SIG-M5 treated with dmso at 0.1 percent for 504 hours (cell line): ENCODE data around the gene RNF126.

Experiments
- DNase-seq: peaks from one replicate; lab custom pipeline; 2025; ENCODE audit not compliant: unreplicated experiment; lab: John Stamatoyannopoulos, UW

Gene RNF126

DNA sequence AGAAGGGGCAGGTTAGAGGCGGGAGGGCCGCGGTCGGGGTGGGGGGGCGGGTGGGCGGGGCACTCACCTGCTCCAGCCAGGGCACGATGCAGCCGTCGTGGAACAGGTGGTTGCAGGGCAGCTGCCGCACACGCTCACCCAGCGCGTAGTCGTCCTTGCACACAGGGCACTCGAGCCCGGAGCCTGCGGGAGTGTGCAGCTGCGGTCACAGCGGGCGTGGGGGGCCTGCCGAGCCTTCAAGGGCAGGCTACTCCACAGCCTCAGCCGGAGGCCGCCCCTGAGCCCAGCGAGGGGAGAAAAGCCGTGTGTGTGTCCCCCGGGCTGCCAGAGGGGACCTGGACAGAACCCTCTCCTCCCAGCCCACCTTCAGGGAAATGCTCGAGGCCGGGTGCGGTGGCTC is 14.7 kb downstream of the RNF126 start:
- no peak for DNase-seq

DNA sequence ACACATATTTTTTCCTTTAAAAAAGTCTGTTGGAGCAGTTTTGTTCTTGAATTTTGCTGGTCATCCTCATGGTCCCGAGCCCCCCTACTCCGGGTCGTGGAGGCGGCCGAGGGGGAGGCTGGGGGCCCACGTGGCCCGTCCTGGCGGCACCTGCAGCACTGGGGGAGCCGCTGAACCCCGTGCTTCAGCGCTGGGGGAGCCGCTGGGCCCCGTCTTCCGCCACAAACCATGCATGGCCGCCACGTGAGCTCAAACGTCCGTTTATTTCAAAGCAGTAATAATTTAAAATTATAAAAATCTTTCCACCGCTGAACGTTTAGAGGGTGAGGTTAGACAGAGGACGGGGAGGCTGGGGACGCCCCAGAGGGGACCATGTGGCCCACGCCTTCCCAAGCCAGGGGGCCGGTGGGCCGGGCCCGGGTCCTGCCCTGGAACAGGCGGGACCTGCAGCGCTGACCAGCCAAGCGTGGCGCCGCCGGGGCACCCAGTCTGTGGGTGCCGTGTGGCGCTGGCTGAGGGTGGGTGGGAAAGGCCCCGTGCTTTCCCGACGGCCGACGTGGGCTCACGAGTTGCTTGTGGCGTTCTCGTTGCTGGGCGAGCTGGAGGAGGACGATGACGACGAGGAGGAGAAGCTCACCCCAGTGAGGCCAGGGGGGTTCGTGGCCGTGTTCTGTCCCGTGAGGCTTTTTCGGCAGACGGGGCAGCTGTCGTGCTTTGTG is 15.3 kb downstream of the RNF126 start:
- no peak for DNase-seq

DNA sequence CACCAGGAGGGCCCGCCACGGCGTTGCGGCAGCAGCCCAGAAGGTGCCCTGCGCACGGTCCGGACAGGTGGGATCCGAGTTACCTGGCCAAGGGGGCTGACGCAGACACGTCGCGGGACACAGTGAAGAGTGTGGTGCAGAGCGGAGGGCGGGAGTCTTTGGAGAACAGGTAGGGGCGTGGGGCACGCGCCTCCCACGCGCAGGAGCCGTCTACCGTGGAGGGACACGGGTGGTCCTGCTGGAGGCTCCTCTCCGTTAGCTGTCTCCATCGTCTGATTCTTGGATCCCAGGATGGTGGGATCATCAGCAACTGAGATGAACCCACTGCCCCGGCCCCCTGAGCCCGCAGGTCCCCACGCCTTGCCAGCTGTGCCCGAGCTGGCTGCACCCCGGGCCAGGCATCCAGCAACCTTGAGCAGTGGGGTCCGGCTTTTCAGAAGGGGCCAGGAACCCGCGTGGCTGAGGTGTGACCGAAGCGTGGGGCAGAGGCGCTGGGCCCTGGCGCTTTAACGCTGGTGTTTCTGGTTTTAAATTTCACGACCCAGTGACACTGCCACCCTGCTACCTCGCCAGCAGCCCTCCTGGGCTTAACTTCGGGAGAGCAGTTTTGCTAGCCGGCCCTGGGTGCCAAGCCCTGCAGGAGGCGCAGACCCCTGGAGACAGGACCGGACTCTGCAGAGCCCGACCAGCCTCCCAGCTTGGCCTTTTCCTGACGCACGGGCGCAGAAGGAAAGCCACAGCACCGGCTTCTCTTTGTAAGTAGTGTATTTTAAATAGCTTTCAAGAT is 16.0 kb downstream of the RNF126 start:
- no peak for DNase-seq

DNA sequence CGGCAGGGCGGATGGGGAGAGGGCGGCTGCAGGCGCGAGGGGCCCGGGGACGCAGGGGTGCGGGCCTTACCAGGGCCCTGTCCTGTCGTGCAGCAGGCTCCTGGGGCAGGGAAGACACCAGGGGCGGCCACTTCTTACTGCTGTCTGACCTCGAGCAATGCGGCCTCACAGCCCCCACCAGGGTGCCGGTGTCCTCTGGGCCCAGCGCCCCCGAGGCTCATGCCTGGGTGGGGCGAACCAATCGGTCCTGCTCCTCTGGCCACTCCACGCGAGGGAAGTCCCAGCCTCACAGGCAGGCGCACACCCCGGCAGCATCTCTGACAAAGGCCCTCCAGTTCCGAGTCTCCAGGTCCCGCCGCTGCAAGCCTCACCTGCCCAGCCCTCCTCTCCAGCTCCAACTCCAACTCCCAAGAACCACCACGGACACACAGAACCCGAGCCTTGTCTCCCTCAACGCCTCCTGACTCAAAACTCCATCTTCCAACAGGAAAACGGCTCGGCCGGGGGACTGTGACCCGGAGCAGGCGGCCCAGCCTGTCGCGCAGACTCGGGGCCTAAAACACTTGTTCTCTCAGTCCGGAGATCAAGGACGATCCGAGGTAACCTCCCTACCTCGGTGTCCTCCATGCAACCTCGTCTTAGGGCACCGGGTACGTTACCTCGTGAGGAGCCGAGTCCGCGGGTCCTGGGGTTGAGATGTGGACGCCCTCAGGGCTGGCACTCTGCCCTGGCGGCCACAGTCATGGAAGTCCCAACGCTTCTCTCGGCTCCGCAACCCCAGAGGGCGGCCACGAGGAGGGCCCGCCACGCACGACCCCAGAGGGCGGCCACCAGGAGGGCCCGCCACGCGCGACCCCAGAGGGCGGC is 16.9 kb downstream of the RNF126 start:
- DNase-seq = no peak

DNA sequence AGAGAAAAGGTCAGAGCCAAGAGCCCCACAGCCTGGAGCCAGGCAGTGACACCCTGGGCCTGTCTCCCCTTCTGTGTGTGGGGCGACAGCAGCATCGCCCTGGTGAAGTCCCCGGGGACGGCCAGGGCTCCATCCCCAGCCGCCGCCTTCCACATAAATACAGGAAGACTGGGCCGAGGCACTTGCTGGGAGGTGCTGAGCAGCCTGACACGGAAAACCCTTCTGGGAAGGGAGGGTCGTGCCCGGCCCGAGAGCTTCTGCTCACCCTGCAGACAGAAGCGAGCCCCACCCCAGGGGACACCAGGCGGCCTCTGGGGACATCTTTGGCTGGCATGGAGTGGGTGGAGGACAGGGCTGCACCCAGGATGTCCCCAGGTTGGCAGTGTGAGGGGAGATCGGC is 18.2 kb downstream of the RNF126 start:
- DNase-seq = no peak

DNA sequence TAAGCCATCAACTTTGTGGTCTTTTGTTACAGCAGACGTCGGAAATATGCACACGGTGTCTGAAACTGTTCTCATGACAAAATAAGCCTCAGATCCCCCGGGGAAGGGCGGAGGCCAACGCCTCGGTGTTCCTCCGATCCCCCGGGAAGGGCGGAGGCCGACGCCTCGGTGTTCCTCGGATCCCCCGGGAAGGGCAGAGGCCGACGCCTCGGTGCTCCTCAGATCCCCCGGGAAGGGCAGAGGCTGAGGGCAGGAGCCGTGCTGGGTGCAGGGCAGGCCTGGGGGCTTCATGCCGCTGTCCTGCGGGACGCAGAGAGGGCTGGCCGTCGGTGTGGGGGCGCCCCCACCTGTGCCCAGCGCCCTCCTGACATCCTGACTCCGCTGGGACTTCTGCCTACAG is 18.7 kb downstream of the RNF126 start:
- no peak for DNase-seq

DNA sequence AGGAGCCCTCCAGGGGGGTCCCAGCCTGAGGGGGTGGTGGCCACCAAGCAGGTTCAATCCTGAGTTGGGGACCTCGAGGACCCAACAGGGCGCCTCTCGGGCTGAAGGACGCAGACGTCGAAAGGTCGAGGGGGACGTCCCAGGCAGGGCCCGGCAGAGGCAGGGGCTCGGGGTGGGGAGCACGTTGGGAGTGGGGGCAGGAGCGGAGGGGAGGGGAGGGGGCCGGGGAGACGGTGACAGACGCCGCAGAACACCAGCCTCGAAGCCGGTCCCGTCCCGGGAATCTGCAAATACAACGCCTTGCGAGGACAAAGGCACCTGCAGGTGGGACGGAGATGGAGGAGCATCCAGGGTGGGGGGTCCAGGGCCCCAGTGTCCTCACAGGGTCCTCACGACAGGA is 19.3 kb downstream of the RNF126 start:
- no peak for DNase-seq

DNA sequence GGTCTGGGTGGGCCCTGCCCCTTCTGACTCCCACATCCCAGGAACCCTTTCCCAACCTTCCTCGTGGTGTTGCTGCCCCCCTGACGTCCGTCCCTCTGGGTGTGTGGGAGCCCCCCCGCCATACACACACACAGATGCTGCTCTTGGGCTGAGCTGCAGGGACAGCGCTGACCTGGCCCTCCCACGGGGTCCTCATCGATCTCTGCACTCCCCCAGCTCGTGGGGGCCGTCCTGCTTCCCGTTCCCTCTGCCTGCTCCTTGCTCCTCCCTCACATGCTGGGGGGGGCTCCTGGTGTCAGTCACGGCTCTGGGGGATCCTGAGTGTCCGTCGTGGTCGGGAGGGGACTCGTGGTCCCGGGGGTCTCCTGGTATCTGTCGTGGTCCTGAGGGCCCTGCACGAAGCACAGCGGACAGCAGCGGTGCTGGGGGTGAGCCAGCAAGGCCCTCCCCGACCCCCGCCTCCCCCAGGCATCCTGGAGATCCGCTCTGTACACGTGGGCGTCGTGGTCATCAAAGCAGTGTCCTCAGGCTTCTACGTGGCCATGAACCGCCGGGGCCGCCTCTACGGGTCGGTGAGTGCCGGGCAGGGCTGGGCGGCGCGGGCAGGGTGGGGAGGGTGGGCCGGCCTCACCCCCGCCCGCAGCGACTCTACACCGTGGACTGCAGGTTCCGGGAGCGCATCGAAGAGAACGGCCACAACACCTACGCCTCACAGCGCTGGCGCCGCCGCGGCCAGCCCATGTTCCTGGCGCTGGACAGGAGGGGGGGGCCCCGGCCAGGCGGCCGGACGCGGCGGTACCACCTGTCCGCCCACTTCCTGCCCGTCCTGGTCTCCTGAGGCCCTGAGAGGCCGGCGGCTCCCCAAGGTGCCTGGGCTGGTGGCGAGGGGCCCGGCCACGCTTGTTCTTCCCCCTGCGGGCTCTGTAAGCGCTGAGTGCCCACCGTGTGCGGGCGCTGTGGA is 20.0 kb downstream of the RNF126 start:
- no peak for DNase-seq

DNA sequence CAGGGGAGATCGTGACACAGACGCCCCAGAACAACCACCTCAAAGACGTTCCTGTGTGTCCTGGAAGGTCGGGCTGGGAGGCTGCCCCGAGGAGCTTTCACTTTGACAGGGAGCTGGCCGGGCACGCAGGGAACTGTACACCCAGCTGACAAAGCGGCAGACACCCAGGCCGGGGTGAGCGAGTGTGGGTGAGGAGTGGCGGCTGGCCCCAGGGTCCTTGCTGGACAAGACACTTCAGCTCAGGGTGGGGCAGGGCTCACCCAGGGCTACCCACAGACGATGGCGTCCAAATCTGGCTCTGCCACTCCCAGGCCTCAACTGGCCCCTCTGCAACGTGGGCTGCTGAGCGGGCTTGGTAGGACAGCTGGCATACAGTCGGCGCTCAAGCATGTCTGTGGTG is 21.3 kb downstream of the RNF126 start:
- no peak for DNase-seq

DNA sequence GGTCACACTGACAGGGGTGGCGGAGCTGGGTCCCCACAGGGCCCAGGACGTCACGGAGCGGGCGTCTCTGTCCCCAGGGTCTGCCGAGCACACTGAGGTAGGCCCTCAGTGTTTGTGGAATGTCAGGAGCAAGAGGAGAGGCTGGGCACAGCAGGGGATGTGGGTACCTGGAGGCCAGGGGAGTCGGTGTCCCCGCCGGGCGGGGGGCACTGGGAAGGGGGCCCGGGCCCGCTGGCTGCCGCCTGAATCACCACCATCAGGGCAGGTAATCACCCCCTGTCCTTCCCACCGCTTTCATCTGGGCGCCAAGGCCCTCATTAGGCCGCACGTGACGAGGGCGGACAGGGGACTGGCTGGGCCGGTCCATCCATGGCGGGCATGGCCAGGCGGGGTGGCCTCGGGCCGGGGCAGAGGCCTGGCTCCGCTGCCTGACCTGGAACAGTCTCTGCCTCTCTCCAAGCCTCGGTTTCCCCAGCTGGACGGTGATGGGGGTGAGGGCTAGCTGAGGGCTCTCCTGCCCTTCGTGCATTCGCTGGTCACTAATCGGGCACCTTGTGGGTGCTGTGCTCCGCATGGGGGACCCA is 22.3 kb downstream of the RNF126 start:
- DNase-seq = no peak

DNA sequence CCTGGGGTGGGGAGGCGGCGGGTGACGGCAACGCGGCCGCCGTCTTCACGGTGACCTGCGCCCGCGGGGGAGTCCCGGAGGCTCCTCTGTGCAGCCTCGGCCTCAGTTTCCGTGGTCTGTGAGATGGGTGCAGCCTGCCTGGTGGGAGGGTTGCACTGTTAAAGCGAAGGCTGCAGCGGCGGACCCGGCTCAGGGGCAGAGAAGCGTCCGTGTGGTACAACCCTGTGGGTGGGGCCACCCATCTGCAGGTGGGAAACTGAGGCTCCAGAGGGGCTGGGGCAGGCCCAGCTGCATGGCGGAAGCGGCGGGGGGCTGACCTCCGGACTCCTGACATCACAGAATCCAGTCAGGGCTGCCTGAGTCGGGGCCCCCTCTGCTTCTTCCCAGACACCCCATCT is 22.9 kb downstream of the RNF126 start:
- no peak for DNase-seq

DNA sequence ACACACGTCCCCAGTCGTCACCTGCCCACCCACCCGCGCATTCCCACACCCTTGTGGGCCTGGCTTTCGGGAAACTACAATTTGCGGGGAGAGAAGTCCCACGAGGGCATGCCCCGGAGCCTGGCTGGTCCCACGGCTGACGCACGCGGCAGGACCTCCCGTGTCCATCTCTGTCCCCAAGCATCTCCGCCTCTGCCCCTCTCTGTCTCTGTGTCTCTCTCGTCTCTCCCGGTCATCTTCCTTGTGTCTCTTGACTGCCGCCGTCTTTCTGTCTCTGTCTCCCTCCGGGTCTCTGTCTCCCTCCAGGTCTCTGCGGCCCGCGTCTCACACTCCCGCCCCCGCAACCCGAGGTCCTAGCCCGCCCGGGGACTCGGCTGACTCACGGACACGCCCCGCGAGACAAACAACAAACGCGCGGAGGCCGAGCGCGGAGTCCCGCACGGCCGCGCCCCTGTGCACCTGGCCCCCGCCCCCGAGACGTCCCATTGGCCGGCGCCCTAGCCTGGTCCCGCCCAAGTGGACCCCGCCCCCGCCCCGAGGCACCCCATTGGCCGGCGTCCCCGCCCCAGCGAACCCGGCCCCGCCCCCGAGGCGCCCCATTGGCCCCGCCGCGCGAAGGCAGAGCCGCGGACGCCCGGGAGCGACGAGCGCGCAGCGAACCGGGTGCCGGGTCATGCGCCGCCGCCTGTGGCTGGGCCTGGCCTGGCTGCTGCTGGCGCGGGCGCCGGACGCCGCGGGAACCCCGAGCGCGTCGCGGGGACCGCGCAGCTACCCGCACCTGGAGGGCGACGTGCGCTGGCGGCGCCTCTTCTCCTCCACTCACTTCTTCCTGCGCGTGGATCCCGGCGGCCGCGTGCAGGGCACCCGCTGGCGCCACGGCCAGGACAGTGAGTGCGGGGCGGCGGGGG is 23.5 kb downstream of the RNF126 start, which contains the start of gene FGF22:
Gene FGF22 (plus strand): TSS at position 627 of the 908 bp plus-strand sequence. CDS start 47 bp downstream, at position 674.
- peak; percentile 71 for DNase-seq

DNA sequence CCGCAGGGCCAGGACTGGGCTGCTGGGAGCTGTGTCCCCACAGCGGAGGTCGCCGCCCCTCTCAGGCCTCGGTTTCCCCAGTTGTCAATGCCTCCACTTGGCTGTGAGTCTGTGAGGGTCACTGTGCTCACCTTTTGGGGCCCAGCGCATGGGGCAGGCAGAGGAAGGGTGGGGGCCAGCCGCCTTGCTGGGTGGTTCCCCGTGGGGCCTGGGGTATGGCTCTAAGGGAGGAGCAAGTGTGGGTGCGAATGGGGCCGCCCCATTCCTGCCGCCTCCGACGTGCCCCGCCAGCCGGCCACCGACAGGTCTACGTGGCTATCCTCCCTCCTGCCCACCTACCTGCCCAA is 24.1 kb downstream of the RNF126 start:
- no peak for DNase-seq

DNA sequence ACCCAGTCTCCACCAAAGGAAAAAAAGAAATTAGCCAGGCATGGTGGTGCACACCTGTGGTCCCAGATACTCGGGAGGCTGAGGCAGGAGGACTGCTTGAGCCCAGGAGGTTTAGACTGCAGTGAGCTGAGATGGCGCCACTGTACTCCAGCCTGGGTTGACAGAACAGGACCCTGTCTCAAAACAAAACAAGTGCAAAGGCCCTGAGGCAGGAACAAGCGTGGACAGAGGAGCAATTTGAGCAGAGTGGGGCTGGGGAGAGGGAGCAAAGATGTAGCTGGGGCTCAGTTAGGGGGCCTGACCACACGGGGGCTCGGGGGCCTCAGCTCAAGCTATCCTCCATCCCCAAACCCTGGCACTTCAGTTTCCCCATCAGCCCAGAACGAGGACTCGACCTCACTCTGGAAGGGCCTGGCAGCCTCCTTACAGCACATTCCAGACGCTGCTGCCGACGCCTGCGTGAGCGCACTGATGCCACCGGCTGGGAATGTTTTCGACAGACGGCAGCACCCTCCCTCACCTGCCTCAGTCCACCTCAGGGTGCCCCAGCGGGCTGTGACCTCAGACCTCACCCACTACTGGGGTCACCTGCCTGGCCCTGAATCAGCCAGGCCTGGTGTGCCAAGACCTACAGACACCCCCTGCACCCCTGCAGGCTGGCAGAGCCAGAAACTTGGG is 27.9 kb downstream of the RNF126 start:
- no peak for DNase-seq

DNA sequence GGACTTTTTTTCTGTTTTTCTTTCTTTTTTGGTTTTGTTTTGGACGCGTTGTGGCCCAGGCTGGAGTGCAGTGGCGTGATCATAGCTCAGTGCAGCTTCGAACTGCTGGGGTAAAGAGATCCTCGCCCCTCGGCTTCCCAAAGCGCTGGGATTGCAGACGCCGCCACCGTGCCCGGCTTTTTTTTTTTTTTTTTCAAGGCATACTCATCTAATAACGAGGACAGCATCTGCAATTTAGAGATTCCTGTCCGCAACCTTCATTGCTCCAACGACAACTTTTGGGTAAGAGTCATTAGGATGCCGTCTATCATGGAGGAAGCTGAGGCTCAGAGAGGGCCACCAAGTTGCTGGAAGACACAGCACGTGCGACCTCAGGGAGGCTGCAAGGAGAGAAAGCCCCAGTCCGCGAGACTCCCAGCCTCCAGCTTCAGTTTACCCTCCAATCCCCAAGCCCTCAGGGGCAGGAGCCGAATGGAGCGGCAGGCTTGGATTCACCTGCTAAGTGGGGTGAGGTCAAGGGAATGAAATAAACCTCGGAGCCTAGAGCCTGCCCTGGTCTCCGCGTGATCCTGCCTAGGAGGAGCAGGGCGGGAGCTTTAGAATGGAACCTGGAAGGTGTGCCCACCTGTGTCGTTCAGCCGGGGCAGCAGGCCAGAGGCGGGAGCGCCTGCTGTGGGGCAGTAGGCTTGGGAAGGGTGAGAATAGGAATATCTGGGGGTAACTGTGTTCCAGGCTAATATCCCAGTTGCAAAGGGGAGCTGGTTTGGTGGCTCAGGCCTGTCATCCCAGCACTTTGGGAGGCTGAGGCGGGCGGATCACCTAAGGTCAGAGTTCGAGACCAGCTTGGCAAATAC is 29.0 kb downstream of the RNF126 start:
- no peak for DNase-seq

DNA sequence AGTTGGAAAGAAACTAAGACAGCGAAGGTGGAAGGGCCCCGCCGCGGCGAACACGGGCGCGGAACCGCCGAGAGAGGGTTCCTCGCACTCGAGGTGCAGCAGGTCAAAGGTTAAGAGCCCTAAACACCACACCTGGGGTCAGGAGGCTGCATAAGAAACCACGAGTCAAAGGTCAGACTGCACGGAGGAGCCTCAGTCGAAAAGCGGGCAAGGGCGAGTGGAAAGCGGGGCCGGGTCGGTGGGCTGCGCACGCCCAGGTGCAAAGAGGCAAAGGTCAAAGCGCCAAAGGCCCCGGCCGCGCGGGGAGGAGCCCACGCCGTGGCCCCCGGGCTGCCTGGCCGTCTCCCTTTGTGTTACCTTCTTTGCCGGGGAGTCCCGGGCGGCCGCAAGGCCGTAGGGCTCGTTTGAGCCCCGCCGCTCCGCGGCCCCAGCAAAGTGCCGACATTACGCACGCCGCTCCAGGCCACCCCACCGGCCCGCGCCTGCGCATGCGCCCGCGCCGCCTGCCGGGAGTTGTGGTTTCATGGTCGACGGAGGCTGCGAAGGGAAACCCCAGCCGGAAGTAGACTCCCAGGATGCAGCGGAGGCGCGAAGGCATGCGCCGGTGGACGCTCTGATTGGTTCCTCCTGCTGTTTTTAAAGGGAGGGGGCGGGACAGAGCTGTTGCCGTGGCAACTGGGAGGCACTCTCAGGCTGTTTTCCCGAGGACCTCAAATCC is 29.8 kb downstream of the RNF126 start, which contains the start of gene POLRMT:
Gene POLRMT (minus strand): TSS at position 470 of the 718 bp plus-strand sequence. CDS start 25 bp downstream, at position 445.
- DNase-seq = peak; percentile 94

DNA sequence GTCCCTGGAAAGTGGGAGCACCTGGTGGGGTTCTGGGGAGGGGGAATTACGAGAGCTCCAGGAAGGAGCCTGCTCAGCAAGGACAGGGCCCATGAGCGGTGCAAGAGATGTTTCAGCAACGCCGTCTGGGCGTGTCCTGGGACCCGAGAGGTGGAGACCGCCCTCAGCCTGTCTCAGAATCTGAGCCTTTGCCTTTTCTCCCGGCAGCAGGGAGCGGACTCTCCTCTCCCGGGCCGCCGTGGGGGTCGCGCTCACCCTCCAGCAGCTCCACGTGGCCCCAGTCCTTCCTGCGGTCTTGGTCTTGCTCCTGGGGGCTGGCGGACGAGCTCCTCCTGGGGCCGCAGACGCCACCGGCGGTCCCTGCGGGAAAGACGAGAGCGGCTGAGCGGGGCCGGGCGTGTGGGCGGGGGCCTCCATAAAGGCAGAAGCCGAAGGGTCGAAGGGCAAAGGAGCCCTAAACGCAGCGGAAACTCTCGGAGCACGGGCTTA is 30.4 kb downstream of the RNF126 start:
- DNase-seq = peak; percentile 61
